ENCODE measurements around the gene SLC39A11.

SLC39A11 gene

DNA sequence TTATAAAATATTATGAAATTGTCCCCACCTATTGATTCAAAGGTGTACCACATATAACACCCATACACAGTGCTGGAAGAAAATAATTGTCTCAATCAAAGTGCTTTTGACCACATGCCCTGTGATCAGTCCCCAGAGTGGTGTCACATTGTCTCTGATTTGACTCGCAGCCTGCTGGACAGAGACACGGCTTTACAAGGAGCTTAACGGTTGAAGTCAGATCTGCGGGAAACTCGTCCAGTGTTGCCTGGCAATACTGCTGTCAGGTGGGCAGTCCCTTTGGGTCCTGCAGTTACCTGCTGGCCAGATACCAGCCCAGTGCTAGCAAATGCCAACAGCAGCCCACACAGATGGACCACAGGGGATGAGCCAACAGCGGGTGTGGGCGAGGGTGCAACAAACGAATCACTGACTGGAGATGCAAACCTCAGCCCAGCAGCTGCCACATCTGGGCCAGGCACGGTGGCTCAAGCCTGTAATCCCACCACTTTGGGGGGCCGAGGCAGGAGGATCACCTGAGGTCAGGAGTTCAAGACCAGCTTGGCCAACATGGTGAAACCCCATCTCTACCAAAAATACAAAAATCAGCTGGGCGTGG, 46.2 kb upstream of the SLC39A11 start:
- DNase-seq (ENCODE audit: low read depth in 1 of 2, low spot score in 1 of 2) = no peak
- Histone ChIP-seq H3K27me3 (ENCODE audit: insufficient read depth, poor library complexity, severe bottlenecking) (no peaks in the 10 kb centered on the region), H3K27ac (replicated peaks) (no peak overlapping the region), H3K4me3 (replicated peaks; ENCODE audit: insufficient read depth, low read length) (no peak overlapping the region)
- TF ChIP-seq, protein P1, sequence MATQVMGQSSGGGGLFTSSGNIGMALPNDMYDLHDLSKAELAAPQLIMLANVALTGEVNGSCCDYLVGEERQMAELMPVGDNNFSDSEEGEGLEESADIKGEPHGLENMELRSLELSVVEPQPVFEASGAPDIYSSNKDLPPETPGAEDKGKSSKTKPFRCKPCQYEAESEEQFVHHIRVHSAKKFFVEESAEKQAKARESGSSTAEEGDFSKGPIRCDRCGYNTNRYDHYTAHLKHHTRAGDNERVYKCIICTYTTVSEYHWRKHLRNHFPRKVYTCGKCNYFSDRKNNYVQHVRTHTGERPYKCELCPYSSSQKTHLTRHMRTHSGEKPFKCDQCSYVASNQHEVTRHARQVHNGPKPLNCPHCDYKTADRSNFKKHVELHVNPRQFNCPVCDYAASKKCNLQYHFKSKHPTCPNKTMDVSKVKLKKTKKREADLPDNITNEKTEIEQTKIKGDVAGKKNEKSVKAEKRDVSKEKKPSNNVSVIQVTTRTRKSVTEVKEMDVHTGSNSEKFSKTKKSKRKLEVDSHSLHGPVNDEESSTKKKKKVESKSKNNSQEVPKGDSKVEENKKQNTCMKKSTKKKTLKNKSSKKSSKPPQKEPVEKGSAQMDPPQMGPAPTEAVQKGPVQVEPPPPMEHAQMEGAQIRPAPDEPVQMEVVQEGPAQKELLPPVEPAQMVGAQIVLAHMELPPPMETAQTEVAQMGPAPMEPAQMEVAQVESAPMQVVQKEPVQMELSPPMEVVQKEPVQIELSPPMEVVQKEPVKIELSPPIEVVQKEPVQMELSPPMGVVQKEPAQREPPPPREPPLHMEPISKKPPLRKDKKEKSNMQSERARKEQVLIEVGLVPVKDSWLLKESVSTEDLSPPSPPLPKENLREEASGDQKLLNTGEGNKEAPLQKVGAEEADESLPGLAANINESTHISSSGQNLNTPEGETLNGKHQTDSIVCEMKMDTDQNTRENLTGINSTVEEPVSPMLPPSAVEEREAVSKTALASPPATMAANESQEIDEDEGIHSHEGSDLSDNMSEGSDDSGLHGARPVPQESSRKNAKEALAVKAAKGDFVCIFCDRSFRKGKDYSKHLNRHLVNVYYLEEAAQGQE (IDR thresholded peaks at IDR 0.05; ENCODE audit: insufficient replicate concordance, low read depth) = peak; percentile 47
- TF ChIP-seq GABPA (IDR thresholded peaks at IDR 0.05; ENCODE audit: low read depth) = no peak

GRCh38 chr17:73137376-73137775, 44.9 kb upstream of the SLC39A11 start:
- no peak for TF ChIP-seq GABPA (IDR thresholded peaks at IDR 0.05; ENCODE audit: low read depth)
- TF ChIP-seq, protein P2, sequence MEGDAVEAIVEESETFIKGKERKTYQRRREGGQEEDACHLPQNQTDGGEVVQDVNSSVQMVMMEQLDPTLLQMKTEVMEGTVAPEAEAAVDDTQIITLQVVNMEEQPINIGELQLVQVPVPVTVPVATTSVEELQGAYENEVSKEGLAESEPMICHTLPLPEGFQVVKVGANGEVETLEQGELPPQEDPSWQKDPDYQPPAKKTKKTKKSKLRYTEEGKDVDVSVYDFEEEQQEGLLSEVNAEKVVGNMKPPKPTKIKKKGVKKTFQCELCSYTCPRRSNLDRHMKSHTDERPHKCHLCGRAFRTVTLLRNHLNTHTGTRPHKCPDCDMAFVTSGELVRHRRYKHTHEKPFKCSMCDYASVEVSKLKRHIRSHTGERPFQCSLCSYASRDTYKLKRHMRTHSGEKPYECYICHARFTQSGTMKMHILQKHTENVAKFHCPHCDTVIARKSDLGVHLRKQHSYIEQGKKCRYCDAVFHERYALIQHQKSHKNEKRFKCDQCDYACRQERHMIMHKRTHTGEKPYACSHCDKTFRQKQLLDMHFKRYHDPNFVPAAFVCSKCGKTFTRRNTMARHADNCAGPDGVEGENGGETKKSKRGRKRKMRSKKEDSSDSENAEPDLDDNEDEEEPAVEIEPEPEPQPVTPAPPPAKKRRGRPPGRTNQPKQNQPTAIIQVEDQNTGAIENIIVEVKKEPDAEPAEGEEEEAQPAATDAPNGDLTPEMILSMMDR (IDR thresholded peaks at IDR 0.05; ENCODE audit: insufficient read depth, low read length) = no peak
- TF ChIP-seq, protein P1 (IDR thresholded peaks at IDR 0.05; ENCODE audit: insufficient replicate concordance, low read depth) = no peak
- no peak overlapping the region for H3K27ac ChIP-seq (replicated peaks)

GRCh38 chr17:73135766-73136165, 43.3 kb upstream of the SLC39A11 start:
- Histone ChIP-seq H3K4me3 (replicated peaks; ENCODE audit: insufficient read depth, low read length) (no peak overlapping the region), H3K27ac (replicated peaks) (peak overlapping the region; percentile 39)
- TF ChIP-seq, protein P1 (IDR thresholded peaks at IDR 0.05; ENCODE audit: insufficient replicate concordance, low read depth) = no peak
- TF ChIP-seq POLR2AphosphoS5 (IDR thresholded peaks at IDR 0.05; ENCODE audit: low read depth) = no peak
- TF ChIP-seq, protein P2 (IDR thresholded peaks at IDR 0.05; ENCODE audit: insufficient read depth, low read length) = no peak
- no peak for TF ChIP-seq GABPA (IDR thresholded peaks at IDR 0.05; ENCODE audit: low read depth)
- TF ChIP-seq SPI1 (IDR thresholded peaks at IDR 0.05; ENCODE audit: borderline replicate concordance, low read depth) = no peak

More at GRCh38 chr17:73137376-73137775, 44.9 kb upstream of the SLC39A11 start:
- Histone ChIP-seq H3K4me3 (replicated peaks; ENCODE audit: insufficient read depth, low read length) (no peak overlapping the region), H3K27me3 (ENCODE audit: insufficient read depth, poor library complexity, severe bottlenecking) (no peaks in the 10 kb centered on the region)
- no peak for DNase-seq (ENCODE audit: low read depth in 1 of 2, low spot score in 1 of 2)

More at GRCh38 chr17:73135766-73136165, 43.3 kb upstream of the SLC39A11 start:
- peak; percentile 62 to 67 for DNase-seq (ENCODE audit: low read depth in 1 of 2, low spot score in 1 of 2)
- no peaks in the 10 kb centered on the region for H3K27me3 ChIP-seq (ENCODE audit: insufficient read depth, poor library complexity, severe bottlenecking)

Data from HL-60 (cell line).